ENCODE results near the gene CPT1C. TPM values are rescaled to one million over a fixed set of nuclear protein-coding genes. Genes with fewer than 3 reads are reported as not detected.
"Not testable (repeated sequence)": the region's sequence is repeated elsewhere in the genome, so short reads cannot be mapped to it uniquely, and the experiment has no call there.

The CPT1C gene
- total RNA-seq, 1 donor from 2014 or later: 7.2 TPM

DNA sequence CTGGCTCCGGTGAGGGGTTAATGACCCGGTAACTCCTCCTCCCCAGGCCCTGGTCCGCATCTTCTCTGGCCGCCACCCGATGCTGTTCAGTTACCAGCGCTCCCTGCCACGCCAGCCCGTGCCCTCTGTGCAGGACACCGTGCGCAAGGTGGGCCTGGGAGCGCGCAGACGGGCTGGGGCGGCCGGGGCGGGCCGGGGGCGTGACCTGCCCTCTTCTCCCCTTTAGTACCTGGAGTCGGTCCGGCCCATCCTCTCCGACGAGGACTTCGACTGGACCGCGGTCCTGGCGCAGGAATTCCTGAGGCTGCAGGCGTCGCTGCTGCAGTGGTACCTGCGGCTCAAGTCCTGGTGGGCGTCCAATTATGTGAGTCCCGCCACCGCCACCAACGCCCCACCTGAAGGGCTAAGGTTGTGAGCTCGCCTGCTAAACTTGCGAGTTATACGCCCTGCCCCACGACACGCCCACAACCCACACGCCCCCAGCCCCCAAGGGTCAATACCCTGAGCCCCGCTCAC is 10.4 kb downstream of the CPT1C start:
- no peak for DNase-seq (ENCODE audit: low spot score)

DNA sequence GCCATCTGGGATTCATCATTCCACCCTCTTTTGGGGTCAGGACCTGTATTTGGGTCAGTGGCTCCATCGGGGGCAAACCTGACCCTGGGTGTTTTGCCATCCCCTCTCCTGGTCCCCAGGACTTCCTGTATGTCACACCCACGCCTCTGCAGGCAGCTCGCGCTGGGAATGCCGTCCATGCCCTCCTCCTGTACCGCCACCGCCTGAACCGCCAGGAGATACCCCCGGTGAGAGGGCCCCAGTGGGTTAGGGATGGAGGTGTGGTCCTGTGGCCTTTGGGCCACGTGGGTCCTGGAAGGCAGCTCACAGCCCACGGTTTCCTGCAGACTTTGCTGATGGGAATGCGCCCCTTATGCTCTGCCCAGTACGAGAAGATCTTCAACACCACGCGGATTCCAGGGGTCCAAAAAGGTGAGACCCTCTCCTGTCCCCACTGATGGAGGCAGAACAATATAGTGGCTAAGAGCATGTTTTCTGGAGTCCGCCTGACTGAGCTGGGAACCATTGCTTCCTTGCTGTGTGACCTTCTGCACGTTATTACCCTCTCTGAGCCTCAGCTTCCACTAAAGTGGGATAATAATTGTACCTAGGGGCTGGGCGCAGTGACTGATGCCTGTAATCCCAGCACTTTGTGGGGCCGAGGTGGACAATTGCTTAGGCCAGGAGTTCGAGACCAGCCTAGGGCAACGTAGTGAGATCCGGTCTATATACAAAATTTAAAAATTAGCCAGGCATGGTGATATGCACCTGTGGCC is 14.1 kb downstream of the CPT1C start:
- no peak for DNase-seq (ENCODE audit: low spot score)

DNA sequence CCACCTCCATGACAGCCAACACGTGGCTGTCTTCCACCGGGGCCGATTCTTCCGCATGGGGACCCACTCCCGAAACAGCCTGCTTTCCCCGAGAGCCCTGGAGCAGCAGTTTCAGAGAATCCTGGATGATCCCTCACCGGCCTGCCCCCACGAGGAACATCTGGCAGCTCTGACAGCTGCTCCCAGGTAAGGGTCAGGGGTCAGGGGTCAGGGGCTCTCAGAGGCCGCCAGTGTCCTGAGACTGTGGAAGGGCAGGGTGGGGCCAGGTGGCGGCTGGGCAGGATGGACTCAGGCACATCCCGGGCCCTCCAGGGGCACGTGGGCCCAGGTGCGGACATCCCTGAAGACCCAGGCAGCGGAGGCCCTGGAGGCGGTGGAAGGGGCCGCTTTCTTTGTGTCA is 15.0 kb downstream of the CPT1C start:
- no peak for DNase-seq (ENCODE audit: low spot score)

DNA sequence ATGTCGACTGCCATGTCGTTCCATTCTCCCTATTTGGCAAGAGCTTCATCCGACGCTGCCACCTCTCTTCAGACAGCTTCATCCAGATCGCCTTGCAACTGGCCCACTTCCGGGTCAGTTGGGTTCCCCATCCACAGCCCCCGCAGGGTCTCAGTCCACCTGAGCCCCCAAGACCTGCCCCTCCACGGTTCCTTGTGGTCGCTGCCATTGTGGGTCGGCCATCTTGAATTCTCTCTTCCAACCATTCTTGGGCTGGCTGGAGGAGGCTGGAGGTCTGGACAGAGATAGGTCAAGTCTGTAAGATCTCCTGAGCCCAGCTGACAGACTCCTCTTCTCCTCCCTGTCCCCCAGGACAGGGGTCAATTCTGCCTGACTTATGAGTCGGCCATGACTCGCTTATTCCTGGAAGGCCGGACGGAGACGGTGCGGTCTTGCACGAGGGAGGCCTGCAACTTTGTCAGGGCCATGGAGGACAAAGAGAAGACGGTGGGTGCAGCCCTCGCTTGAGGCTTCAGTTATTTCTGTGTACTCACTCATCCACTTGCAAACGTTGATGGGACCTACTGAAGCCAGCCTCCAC is 19.5 kb downstream of the CPT1C start:
- no peak for DNase-seq (ENCODE audit: low spot score)

DNA sequence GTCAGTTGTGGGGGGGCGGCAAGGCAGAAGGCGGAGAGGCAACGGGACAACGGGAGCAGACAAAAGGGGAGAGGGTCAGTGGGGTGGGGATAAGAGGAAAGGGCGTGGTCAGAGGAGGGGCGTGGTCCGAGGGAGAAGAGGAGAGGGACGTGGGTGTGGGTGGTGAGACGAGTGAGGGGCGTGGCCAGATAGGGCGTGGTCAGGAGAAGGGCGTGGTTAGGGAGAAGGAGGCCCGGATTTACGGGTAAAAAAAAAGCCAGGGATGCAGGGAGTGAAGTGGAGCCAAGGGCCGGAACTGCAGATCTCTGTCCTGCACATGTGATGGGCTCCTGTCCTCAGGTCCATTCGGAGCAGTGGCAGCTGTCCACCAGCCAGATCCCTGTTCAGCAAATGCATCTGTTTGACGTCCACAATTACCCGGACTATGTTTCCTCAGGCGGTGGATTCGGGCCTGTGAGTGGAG is 21.5 kb downstream of the CPT1C start:
- no peak for DNase-seq (ENCODE audit: low spot score)

DNA sequence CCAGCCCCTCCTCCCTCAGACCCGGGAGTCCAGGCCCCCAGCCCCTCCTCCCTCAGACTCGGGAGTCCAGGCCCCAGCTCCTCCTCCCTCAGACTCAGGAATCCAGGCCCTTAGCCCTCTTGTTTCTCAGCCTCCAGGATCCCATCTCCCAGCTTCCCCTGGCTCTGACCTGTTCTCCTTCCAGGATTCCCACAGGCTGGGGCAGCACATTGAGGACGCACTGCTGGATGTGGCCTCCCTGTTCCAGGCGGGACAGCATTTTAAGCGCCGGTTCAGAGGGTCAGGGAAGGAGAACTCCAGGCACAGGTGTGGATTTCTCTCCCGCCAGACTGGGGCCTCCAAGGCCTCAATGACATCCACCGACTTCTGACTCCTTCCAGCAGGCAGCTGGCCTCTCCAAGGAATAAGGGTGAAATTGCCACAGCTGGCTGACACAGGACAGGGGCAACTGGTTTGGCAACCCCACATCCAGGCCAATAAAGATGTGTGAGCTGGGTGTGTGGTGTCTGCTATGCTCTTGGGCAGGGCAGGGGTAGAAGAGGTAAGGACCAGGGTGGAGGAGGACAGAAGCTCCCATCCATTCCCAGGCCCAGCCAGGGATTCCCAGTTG is 22.4 kb downstream of the CPT1C start:
- DNase-seq (ENCODE audit: low spot score): no peak

DNA sequence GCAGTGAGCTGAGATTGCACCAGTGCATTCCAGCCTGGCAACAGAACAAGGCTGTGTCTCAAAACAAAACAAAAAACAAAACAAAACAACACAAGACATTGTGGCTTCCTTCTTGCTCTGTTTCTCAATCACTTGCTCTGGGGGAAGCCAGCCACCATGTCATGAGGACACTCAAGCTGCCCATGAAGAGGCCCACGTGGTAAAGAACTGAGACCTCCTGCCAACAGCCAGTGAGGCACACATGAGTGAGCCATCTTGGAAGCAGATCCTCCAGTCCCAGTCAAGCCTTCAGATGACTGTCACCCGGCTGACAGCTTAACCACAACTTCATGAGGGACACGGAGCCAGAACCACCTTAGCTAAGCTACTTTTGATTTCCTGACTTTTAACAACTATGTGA is 25.2 kb downstream of the CPT1C start:
- no peak for DNase-seq (ENCODE audit: low spot score)

DNA sequence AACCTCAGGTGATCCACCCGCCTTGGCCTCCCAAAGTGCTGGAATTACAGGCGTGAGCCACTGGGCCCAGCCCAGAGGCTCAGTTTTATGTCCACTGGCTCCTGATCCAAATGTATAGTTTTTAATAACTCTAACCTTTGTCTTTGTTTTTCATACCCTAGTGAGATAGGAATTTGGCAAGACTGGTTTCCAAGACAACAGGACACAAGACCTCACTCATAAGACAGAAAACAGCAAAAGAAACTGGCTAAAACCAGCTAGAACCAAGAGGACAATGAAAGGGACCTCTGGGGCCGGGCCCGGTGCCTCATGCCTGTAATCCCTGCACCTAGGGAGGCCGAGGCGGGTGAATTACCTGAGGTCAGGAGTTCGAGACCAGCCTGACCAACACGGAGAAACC is 27.6 kb downstream of the CPT1C start:
- no peak for DNase-seq (ENCODE audit: low spot score)

DNA sequence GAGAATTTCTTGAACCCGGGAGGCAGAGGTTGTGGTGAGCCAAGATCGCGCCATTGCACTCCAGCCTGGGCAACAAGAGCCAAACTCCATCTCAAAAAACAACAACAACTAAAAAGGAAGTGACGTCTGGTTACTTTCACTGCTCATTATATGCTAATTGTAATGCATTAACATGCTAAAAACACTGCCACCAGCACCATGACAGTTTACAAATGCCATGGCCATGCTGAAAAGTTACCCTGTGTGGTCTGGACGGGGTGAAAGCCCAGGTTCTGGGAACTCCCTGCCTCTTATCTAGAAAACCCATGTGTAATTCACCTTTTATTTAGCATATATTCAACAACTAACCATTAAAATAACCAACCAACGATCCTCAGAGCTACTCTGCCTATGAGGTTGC is 28.1 kb downstream of the CPT1C start:
- no peak for DNase-seq (ENCODE audit: low spot score)

DNA sequence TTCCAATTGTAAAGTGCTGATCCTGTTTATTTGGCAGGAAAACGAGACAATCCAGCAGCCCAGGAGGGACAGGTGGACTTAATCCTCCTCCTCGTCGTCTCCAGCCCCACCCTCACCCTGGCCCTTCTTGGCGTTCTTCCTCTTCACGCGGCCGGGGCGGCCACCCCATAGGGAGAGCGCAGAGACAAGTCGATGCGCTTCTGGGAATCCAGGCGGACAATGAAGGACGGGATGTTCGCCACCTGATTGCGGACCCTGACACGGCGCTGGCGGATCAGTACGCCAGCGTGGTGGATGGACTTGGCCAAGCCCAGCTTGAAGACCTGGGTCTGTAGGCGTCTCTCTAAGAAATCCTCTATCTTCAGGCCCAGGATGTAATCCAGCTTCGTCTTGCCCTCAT is 28.5 kb downstream of the CPT1C start:
- DNase-seq (ENCODE audit: low spot score): not testable (repeated sequence)

DNA sequence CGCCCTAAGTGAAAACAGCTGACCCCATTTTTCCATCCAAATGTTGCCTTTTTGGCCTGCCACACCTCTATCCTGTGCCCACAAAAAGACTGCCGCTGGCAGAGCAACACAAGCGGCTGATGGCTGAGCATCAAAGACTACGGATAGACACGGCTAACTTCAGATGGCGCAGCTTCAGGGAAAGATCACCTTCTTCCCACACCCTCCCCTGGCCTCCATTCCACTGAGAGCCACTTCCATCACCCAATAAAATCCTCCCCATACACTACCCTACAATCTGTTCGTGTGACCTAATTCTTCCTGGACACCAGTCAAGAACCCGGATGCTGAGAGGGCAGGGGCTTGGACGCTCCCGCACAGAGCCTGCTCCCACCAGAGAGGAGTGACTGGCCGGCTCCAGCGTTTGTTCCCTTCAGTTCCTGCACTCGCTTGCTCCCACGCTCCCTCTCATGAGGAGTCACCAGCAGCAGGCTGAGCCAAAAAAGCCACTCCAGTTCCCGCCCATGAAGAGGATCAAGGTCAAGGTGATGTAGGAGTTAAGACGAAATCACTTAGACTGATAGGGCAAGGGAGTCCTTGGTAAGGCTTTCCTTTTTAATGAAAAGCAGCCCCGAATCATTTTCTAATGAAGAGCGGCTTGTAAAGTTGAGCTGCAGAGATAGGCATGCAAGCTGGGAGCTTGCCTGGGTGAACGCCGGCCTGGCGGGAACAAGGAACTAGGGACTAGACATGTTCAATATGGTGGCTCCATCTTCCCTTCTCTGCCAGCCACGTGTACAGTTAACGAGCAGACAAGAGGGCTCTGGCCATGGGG is 36.5 kb downstream of the CPT1C start:
- no peak for DNase-seq (ENCODE audit: low spot score)

DNA sequence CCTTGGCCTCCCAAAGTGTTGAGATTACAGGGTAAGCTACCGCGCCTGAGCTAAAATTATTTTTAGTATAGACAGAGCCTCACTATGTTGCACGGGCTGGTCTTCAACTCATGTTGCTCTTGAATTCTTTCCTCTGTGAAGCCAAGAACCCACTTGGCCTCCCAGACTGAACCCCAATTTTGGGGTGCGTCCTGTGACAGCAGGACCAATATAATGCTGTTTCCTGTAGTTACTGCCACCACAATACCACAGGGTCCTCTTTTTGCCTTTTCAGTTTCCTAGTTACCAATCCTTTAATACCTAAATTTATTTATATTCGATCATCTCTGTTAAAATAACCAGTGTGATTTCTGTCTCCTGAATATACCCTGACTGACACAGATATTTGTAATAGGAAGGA is 39.2 kb downstream of the CPT1C start:
- no peak for DNase-seq (ENCODE audit: low spot score)

DNA sequence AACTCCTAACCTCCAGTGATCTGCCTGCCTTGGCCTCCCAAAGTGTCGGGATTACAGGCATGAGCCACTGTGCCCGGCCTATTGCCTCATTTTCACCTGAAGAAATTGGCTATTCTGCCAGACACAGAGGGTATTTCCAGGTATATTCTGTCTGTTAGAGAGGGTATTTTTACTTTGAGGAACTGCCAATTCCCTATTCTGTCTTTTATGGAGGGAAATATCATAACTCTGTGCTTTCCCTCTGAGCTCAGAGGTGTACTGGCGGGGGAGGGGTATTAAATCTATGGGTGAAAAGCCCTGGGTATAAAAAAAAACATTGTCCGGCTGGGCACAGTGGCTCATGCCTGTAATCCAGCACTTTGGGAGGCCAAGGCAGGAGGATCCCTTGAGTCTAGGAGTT is 47.4 kb downstream of the CPT1C start:
- DNase-seq (ENCODE audit: low spot score): no peak

DNA sequence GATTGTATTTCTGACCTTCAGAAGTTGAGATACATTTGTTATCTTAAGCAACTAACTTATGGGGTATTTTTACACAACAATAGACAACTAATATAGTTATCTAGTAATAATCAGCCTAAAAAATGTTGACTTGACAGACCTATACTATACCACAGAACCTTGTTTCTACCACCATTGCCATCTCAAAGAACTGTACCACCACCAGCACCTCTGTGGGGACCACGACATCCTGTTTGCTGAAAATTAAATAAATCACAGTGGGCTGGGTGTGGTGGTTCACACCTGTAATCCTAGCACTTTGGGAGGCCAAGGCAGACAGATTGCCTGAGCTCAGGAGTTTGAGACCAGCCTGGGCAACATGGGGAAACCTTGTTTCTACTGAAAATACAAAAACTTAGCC is 48.2 kb downstream of the CPT1C start:
- DNase-seq (ENCODE audit: low spot score): no peak

DNA sequence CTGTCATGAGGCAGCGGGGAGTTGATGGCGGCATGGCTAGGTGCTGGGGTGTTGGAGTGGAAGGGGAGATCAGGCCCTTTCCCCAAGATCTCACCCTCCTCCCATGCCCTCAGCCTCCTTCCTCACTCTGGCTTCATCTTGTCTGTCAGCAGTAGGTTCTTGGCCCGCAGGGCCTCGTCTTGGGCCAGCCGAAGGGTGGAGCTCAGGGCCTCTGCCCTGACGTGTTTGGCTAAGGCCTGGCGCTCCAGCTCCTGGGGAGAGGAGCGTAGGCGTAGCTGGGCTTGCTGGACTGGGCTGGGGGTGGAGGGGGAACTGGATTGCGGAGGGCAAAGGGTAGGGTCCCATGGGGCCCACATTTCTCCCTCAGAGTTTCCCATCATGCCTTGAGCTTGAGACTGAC is 49.0 kb downstream of the CPT1C start:
- no peak for DNase-seq (ENCODE audit: low spot score)

DNA sequence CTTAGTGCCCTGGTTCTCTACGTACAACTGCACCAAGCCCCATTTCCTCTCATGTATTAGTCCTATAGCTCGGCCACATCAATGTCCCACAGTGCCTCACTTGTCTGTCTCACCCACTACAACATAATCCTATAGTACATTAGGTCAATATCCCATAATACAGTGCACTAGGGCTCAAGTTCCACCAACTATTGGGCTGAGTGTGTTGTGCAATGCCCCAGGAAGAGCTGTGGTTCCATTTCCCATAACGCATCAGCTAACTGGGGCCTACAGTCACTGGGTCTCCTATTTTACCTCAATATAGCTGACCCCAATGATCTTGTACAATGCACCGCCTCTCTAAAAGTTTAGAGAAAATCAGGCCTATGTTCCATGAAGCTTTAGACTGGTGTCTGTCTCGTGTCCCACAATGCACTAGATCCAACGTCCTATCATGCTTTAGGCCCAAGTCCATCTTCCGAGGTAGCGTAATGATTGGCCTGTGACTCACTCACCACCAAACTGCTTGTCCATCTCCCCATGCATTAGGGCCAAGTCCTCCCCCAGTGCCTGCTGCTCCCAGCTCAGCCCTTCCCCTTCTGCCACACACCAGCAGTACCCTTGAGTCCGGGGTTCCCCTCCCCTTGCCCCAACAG is 50.4 kb downstream of the CPT1C start:
- DNase-seq (ENCODE audit: low spot score): no peak

DNA sequence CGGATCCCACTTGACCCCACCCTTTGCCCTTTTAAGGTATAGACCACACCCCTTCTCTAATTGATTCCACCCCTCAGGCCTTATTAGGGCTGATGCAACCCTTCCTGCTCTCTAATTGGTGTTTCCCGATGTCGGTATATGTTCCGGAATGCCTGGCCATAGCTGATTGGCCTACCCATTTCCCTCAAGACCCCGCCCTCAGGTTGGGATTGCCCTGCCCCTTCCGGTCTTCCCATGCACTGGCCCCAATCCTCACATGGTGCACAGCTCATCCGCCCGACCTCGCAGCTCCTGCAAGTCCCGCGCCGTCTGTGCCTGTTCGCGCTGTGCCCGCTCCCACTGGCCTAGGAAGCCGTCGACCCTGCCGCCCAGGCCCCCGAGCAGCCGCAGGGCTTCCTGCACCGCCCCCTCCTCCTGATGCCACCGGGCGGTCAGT is 54.0 kb downstream of the CPT1C start:
- DNase-seq (ENCODE audit: low spot score): no peak

DNA sequence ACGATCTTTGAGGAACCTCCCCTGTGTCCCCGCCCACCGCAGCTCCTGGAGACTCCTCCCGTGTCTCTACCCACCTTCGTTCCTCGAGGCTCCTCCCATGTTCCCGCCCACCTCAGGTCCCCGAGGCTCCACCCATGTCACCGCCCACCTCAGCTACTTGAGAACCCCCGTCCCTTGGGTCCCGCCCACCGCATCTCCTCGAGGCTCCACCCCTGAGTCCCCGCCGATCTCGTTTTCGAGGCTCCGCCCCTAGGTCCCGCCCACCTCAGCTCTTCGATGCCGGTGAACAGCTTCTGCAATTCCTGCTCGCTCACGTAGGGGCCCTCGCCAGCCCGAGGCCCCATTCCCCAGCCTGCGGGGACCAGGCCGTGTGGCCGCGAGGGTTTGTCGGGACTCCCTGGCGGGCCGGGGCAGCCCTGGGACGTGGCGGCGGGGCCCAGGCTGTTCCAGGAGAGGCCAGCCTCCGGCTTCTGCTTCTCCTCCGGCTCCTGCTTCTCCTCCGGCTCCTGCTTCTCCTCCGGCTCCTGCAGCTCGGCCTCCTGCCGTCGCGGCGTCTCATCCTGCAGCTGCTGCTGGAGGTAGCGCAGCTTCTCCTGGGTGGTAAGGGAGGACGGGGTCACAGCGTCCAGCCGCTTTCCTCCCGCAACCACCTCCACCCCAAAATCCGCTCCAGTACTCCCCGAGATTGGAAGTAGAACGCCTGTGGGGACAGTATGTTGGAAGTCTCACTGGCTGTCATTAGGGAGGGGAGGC is 55.5 kb downstream of the CPT1C start:
- DNase-seq (ENCODE audit: low spot score): no peak

DNA sequence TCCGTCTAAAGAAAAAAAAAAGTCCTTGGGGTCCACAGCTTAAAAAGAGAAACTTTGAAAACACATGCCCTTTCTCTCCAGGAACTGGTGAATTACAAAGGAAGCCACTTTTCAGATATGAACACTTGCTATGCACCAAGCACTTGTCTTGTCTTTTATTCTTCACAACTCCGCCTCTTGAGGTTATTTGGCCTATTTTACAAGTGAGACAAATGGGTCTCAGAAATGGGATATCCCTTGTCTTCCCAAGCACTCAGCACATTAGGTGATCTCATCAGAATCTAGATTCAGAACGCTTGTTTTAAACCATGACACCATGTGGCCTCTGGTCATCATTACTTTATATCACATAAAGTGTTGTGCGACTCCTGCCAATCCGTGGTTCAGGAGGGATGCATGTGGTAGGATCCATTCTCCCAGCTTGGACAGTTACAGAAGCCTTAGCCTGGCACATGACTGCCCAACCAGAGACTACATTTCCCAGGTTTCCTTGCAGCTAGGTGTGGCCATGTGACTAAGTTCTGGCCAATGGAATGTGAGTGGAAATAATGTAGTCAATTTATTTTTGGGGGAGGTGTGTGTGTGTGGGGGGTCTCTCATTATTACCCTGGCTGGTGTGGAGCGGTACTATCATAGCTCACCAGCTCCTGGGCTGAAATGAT is 58.3 kb downstream of the CPT1C start:
- no peak for DNase-seq (ENCODE audit: low spot score)

DNA sequence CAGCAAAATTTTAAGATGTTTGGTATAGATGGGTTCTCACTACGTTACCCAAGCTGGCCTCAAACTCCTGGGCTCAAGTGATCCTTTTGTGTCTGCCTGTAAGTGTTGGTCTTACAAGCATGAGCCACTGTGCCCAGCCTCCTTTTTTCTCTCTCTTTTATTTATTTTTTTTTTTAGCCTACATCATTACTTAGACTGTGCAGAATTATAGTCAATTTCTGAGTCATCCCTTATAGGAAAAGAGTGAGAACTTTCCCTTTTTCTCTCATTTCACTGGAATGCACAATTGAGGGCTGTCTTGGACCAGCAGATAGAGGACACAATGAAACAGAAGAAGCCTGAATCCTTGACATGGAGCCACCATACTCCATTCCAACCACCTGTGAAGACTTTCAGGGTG is 58.9 kb downstream of the CPT1C start:
- DNase-seq (ENCODE audit: low spot score): no peak
